ENCODE results near the gene IMMP2L. TPM values are rescaled to one million over a fixed set of nuclear protein-coding genes. Genes with fewer than 3 reads are reported as not detected.

Gene IMMP2L
- total and polyA plus RNA-seq, 2 of the 13 experiments (the other 11 are each of a cell fraction or from before 2014, with no cell fraction given) = 7.8 to 16.9 TPM

DNA sequence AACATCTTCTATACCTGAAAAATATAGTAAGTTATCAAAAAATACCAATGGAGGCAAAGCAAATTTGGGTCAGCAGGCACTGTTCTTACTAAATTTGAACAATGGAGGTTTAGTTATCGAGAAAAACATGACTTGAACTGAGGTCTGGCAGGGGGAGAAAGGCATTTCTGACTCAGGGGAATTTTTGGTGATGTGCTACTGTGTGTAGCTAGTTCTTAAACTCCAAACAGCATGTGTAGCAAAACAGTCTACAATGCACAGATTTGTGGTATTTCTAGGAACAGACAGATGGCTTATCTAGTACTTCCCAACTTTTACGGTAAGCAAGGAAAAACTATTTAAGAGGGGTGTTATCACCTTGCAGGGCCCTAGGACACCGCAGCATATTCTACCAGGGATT is 783.0 kb downstream of the IMMP2L start (continued):
- TF ChIP-seq, protein P1, sequence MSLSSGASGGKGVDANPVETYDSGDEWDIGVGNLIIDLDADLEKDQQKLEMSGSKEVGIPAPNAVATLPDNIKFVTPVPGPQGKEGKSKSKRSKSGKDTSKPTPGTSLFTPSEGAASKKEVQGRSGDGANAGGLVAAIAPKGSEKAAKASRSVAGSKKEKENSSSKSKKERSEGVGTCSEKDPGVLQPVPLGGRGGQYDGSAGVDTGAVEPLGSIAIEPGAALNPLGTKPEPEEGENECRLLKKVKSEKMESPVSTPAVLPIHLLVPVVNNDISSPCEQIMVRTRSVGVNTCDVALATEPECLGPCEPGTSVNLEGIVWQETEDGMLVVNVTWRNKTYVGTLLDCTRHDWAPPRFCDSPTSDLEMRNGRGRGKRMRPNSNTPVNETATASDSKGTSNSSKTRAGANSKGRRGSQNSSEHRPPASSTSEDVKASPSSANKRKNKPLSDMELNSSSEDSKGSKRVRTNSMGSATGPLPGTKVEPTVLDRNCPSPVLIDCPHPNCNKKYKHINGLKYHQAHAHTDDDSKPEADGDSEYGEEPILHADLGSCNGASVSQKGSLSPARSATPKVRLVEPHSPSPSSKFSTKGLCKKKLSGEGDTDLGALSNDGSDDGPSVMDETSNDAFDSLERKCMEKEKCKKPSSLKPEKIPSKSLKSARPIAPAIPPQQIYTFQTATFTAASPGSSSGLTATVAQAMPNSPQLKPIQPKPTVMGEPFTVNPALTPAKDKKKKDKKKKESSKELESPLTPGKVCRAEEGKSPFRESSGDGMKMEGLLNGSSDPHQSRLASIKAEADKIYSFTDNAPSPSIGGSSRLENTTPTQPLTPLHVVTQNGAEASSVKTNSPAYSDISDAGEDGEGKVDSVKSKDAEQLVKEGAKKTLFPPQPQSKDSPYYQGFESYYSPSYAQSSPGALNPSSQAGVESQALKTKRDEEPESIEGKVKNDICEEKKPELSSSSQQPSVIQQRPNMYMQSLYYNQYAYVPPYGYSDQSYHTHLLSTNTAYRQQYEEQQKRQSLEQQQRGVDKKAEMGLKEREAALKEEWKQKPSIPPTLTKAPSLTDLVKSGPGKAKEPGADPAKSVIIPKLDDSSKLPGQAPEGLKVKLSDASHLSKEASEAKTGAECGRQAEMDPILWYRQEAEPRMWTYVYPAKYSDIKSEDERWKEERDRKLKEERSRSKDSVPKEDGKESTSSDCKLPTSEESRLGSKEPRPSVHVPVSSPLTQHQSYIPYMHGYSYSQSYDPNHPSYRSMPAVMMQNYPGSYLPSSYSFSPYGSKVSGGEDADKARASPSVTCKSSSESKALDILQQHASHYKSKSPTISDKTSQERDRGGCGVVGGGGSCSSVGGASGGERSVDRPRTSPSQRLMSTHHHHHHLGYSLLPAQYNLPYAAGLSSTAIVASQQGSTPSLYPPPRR (CRISPR knock-in tag; IDR thresholded peaks at IDR 0.05; ENCODE audit: borderline replicate concordance) = no peak
- TF ChIP-seq SOX5 (CRISPR knock-in tag; IDR thresholded peaks at IDR 0.05; ENCODE audit: borderline replicate concordance) = no peak
- TF ChIP-seq, protein P2, sequence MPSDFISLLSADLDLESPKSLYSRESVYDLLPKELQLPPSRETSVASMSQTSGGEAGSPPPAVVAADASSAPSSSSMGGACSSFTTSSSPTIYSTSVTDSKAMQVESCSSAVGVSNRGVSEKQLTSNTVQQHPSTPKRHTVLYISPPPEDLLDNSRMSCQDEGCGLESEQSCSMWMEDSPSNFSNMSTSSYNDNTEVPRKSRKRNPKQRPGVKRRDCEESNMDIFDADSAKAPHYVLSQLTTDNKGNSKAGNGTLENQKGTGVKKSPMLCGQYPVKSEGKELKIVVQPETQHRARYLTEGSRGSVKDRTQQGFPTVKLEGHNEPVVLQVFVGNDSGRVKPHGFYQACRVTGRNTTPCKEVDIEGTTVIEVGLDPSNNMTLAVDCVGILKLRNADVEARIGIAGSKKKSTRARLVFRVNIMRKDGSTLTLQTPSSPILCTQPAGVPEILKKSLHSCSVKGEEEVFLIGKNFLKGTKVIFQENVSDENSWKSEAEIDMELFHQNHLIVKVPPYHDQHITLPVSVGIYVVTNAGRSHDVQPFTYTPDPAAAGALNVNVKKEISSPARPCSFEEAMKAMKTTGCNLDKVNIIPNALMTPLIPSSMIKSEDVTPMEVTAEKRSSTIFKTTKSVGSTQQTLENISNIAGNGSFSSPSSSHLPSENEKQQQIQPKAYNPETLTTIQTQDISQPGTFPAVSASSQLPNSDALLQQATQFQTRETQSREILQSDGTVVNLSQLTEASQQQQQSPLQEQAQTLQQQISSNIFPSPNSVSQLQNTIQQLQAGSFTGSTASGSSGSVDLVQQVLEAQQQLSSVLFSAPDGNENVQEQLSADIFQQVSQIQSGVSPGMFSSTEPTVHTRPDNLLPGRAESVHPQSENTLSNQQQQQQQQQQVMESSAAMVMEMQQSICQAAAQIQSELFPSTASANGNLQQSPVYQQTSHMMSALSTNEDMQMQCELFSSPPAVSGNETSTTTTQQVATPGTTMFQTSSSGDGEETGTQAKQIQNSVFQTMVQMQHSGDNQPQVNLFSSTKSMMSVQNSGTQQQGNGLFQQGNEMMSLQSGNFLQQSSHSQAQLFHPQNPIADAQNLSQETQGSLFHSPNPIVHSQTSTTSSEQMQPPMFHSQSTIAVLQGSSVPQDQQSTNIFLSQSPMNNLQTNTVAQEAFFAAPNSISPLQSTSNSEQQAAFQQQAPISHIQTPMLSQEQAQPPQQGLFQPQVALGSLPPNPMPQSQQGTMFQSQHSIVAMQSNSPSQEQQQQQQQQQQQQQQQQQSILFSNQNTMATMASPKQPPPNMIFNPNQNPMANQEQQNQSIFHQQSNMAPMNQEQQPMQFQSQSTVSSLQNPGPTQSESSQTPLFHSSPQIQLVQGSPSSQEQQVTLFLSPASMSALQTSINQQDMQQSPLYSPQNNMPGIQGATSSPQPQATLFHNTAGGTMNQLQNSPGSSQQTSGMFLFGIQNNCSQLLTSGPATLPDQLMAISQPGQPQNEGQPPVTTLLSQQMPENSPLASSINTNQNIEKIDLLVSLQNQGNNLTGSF (CRISPR knock-in tag; IDR thresholded peaks at IDR 0.05) = no peak

Data from HepG2 (cell line).